Measurements from ENCODE around the gene UST.

The UST gene

DNA sequence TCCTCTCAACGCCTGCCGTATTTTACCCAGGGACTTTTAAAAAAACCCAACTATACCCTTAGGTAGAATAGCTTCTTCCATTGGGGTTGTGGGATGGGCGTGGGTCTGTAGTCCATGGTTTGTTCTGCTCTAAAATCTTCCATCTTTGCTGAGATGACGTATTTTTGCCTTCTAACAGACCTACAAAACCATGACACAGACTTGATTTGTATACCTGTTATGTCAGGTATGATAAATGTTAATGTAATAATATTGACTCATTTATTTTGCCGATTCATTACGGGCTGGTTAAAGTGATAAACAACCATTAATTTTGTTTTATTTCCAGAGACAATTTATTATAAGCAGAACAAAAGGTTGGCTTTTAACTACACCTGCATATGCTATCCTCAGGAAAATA is 48.7 kb downstream of the UST start:
- Histone ChIP-seq H3K4me3 (ENCODE audit: low read length in 2 of 2) (no peak overlapping the region), H3K27me3 (ENCODE audit: control insufficient read depth in 2 of 2, insufficient read depth in 2 of 2, low read length in 2 of 2) (no peaks in the 10 kb centered on the region), H3K4me1 (ENCODE audit: control insufficient read depth in 2 of 2, insufficient read depth in 2 of 2, low read length in 2 of 2) (no peaks in the 10 kb centered on the region), H3K27ac (ENCODE audit: low read depth in 2 of 2, low read length in 2 of 2) (no peak overlapping the region), H3K36me3 (ENCODE audit: control insufficient read depth in 2 of 2, insufficient read depth in 2 of 2, low read length in 2 of 2) (no peaks in the 10 kb centered on the region), H3K9ac (ENCODE audit: low read depth in 1 of 2, low read length in 2 of 2) (no peak overlapping the region), H3K9me3 (ENCODE audit: control insufficient read depth in 2 of 2, low read length in 2 of 2) (no peaks in the 10 kb centered on the region)

DNA sequence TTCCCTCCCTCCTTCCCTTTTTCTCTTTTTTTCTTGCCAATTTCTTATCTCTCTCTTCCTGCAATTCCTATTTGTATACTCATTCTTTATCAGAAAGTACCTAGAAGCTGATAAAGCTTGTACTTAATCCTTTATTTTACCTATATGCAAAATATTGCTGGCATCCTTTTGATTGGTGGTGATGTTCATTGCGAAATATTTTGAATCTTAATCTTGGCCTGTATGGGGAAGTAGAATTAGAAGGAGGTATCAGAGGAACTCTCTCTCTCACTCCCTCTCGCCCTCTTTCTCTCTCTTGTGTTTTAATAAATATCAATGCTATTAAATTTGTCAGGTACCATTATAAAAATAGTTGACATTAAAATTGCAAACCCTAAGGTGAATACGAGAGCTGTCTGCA is 52.8 kb downstream of the UST start:
- no peaks in the 10 kb centered on the region for H3K27me3 ChIP-seq (ENCODE audit: control insufficient read depth in 2 of 2, insufficient read depth in 2 of 2, low read length in 2 of 2)
- H3K9ac ChIP-seq (ENCODE audit: low read depth in 1 of 2, low read length in 2 of 2): no peak overlapping the region
- no peak overlapping the region for H3K4me3 ChIP-seq (ENCODE audit: low read length in 2 of 2)
- H3K27ac ChIP-seq (ENCODE audit: low read depth in 2 of 2, low read length in 2 of 2): no peak overlapping the region
- no peaks in the 10 kb centered on the region for H3K36me3 ChIP-seq (ENCODE audit: control insufficient read depth in 2 of 2, insufficient read depth in 2 of 2, low read length in 2 of 2)
- no peaks in the 10 kb centered on the region for H3K9me3 ChIP-seq (ENCODE audit: control insufficient read depth in 2 of 2, low read length in 2 of 2)
- no peaks in the 10 kb centered on the region for H3K4me1 ChIP-seq (ENCODE audit: control insufficient read depth in 2 of 2, insufficient read depth in 2 of 2, low read length in 2 of 2)

DNA sequence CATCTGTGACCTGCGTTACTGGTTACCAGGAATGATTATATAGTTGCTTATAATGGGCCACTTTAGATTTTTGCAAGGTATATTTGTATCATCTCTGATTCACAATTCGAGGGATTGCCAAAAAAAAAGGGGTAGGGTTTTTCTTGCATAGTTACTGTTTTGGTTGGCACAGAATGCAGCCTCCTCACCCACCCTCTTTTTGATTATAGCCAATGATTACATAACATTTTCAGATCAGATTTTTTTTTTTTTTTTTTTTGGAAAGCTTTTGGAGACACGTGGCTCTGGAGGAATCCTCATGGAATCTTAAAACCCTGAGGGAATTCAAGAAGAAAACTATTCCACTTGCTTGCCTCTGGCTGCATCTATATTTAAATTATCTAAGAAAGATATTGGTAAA is 53.7 kb downstream of the UST start:
- Histone ChIP-seq H3K27me3 (ENCODE audit: control insufficient read depth in 2 of 2, insufficient read depth in 2 of 2, low read length in 2 of 2) (no peaks in the 10 kb centered on the region), H3K27ac (ENCODE audit: low read depth in 2 of 2, low read length in 2 of 2) (no peak overlapping the region), H3K36me3 (ENCODE audit: control insufficient read depth in 2 of 2, insufficient read depth in 2 of 2, low read length in 2 of 2) (no peaks in the 10 kb centered on the region), H3K4me1 (ENCODE audit: control insufficient read depth in 2 of 2, insufficient read depth in 2 of 2, low read length in 2 of 2) (no peaks in the 10 kb centered on the region), H3K9me3 (ENCODE audit: control insufficient read depth in 2 of 2, low read length in 2 of 2) (no peaks in the 10 kb centered on the region), H3K9ac (ENCODE audit: low read depth in 1 of 2, low read length in 2 of 2) (no peak overlapping the region), H3K4me3 (ENCODE audit: low read length in 2 of 2) (no peak overlapping the region)

DNA sequence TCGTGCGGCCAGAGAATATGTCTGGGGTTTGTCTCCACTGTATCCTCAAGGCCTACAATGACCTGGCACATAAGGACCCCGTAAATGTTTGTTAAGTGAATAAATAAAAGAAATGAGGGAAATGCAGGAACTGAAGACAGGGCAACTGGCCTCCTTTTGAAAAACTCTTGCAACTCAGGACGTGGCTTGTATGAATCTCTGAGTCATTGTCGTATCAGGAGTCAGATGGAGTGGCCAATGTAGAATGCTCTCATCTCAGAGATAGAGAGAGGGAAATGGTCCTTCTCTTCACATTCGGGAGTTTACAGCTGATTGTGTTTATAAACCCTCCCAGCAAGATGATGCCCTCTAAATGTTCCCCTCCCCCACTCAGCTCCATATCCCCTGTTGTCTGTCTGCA is 57.1 kb downstream of the UST start:
- H3K27ac ChIP-seq (ENCODE audit: low read depth in 2 of 2, low read length in 2 of 2): no peak overlapping the region
- no peaks in the 10 kb centered on the region for H3K4me1 ChIP-seq (ENCODE audit: control insufficient read depth in 2 of 2, insufficient read depth in 2 of 2, low read length in 2 of 2)

DNA sequence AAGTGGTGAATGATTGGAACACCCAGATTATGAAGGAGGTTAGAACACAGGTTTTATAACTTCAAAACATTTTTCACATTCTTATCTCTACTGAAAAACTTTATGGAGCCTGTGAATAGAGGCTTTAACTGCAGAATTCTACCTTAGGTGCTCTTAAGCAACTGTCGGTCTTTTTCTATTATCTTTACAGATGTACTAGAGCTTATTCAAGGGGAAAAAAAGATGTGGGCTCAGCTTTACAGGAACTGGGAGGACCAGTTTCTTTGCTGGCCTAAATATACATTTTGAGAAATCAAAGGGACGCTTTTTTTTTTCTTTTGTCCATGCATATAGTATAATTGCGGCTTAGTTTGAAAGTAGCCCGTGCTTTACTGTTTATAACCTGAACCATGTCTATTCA is 58.9 kb downstream of the UST start:
- Histone ChIP-seq H3K9me3 (ENCODE audit: control insufficient read depth in 2 of 2, low read length in 2 of 2) (no peaks in the 10 kb centered on the region), H3K36me3 (ENCODE audit: control insufficient read depth in 2 of 2, insufficient read depth in 2 of 2, low read length in 2 of 2) (no peaks in the 10 kb centered on the region), H3K27ac (ENCODE audit: low read depth in 2 of 2, low read length in 2 of 2) (no peak overlapping the region), H3K4me3 (ENCODE audit: low read length in 2 of 2) (no peak overlapping the region), H3K9ac (ENCODE audit: low read depth in 1 of 2, low read length in 2 of 2) (no peak overlapping the region), H3K4me1 (ENCODE audit: control insufficient read depth in 2 of 2, insufficient read depth in 2 of 2, low read length in 2 of 2) (no peaks in the 10 kb centered on the region), H3K27me3 (ENCODE audit: control insufficient read depth in 2 of 2, insufficient read depth in 2 of 2, low read length in 2 of 2) (no peaks in the 10 kb centered on the region)

More for the DNA sequence above, 57.1 kb downstream of the UST start:
- Histone ChIP-seq H3K4me3 (ENCODE audit: low read length in 2 of 2) (no peak overlapping the region), H3K27me3 (ENCODE audit: control insufficient read depth in 2 of 2, insufficient read depth in 2 of 2, low read length in 2 of 2) (no peaks in the 10 kb centered on the region), H3K36me3 (ENCODE audit: control insufficient read depth in 2 of 2, insufficient read depth in 2 of 2, low read length in 2 of 2) (no peaks in the 10 kb centered on the region), H3K9me3 (ENCODE audit: control insufficient read depth in 2 of 2, low read length in 2 of 2) (no peaks in the 10 kb centered on the region), H3K9ac (ENCODE audit: low read depth in 1 of 2, low read length in 2 of 2) (no peak overlapping the region)

DNA sequence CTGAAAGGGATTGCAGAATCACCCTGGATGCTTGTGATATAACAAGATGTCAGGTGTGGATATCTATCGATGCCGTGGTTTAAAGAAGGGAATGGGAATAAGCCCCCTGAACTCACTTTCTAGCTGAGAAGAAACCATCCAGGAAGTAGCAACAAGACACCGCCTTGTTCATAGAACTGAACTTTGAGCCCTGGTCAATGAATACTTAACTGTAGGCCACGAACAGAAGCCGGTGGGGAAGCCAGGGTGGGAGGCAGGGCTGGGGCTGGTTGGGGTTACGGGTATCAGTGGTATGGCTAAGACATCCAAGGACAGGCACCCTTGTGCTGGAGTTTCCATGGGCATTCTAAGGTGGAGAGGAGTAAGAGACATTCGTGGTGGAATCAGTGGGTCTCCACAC is 61.0 kb downstream of the UST start:
- H3K27me3 ChIP-seq (ENCODE audit: control insufficient read depth in 2 of 2, insufficient read depth in 2 of 2, low read length in 2 of 2): no peaks in the 10 kb centered on the region

DNA sequence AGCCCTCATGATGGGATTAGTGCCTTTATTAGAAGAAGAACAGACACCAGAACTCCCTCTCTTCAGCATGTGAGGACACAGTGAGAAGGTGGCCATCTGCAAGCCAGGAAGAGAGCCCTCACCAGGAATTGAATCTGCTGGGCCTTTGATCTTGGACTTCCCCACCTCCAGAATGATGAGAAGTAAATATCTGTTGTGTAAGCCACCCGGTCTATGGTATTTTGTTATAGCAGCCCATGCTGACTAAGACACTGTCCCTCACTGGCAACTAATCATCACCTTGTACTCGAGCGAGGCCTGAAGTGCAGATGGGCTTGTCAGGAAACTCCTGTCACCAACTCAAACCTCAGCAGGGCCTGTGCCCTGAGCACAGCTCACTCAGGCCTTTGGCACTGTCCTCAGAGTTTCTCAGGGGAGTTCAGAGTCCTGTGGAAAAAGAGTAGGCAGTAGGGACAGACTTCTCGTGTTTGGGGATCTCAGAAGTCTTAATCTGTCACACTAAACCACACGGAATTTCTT is 62.0 kb downstream of the UST start:
- Histone ChIP-seq H3K36me3 (ENCODE audit: control insufficient read depth in 2 of 2, insufficient read depth in 2 of 2, low read length in 2 of 2) (no peaks in the 10 kb centered on the region), H3K27ac (ENCODE audit: low read depth in 2 of 2, low read length in 2 of 2) (no peak overlapping the region), H3K9me3 (ENCODE audit: control insufficient read depth in 2 of 2, low read length in 2 of 2) (no peaks in the 10 kb centered on the region), H3K9ac (ENCODE audit: low read depth in 1 of 2, low read length in 2 of 2) (no peak overlapping the region), H3K27me3 (ENCODE audit: control insufficient read depth in 2 of 2, insufficient read depth in 2 of 2, low read length in 2 of 2) (no peaks in the 10 kb centered on the region), H3K4me1 (ENCODE audit: control insufficient read depth in 2 of 2, insufficient read depth in 2 of 2, low read length in 2 of 2) (no peaks in the 10 kb centered on the region), H3K4me3 (ENCODE audit: low read length in 2 of 2) (no peak overlapping the region)

More for the DNA sequence above, 61.0 kb downstream of the UST start:
- Histone ChIP-seq H3K9ac (ENCODE audit: low read depth in 1 of 2, low read length in 2 of 2) (no peak overlapping the region), H3K4me3 (ENCODE audit: low read length in 2 of 2) (no peak overlapping the region), H3K9me3 (ENCODE audit: control insufficient read depth in 2 of 2, low read length in 2 of 2) (no peaks in the 10 kb centered on the region), H3K36me3 (ENCODE audit: control insufficient read depth in 2 of 2, insufficient read depth in 2 of 2, low read length in 2 of 2) (no peaks in the 10 kb centered on the region), H3K4me1 (ENCODE audit: control insufficient read depth in 2 of 2, insufficient read depth in 2 of 2, low read length in 2 of 2) (no peaks in the 10 kb centered on the region), H3K27ac (ENCODE audit: low read depth in 2 of 2, low read length in 2 of 2) (no peak overlapping the region)

DNA sequence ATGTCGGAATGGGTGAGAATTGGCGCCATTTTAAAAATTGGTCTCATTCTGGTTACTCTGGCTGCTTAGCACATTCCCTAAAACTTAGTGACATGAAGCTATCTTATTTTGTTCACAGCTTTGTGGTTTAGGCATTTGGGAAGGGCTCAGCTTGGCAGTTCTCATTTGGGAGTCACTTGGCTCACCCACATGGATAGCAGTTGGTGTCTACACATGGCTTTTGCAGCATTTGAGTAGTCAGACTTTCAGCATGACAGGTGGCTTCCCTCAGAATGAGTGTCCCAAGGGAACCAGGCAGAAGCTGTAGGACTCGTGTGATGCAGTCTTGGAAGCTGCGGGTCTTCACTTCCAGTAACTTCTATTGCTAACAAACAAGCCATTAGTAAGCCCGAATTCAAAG is 64.6 kb downstream of the UST start:
- no peak overlapping the region for H3K4me3 ChIP-seq (ENCODE audit: low read length in 2 of 2)
- H3K27ac ChIP-seq (ENCODE audit: low read depth in 2 of 2, low read length in 2 of 2): no peak overlapping the region
- H3K27me3 ChIP-seq (ENCODE audit: control insufficient read depth in 2 of 2, insufficient read depth in 2 of 2, low read length in 2 of 2): no peaks in the 10 kb centered on the region
- no peaks in the 10 kb centered on the region for H3K4me1 ChIP-seq (ENCODE audit: control insufficient read depth in 2 of 2, insufficient read depth in 2 of 2, low read length in 2 of 2)
- no peaks in the 10 kb centered on the region for H3K36me3 ChIP-seq (ENCODE audit: control insufficient read depth in 2 of 2, insufficient read depth in 2 of 2, low read length in 2 of 2)
- no peaks in the 10 kb centered on the region for H3K9me3 ChIP-seq (ENCODE audit: control insufficient read depth in 2 of 2, low read length in 2 of 2)
- H3K9ac ChIP-seq (ENCODE audit: low read depth in 1 of 2, low read length in 2 of 2): no peak overlapping the region

DNA sequence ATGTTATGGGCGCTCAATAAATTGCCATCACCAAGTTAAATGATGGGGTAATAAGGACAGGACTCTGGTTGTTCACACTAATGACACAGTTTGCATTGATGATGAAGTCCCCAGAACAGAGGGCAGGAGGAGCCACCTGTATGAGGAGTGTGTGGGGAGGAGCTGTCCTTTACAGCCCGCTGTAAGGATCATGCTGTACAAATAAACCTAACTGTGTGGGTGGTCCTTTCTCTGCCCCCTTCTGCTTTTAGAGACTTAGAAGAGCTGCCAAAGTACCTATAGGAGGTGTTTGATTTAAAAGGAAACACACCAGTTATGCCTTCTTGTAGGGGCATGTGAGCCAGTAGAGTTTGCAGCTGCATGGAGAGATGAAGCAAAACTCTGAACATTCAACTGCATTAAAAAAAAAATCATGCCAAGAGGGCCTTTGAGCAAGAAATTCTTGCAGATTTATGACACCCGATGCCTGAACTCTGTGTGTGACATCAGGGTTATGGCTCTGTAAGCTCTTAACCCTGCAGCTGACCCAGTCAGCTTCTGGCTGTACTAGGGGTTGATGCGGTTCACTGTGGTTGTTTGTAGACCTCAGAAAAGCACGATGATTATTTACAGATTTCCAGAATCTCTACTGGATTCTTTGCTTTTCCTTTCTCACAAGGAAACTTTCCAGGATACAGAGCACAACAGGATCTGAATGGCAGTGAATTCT is 67.4 kb downstream of the UST start:
- Histone ChIP-seq H3K4me3 (ENCODE audit: low read length in 2 of 2) (no peak overlapping the region), H3K27ac (ENCODE audit: low read depth in 2 of 2, low read length in 2 of 2) (no peak overlapping the region), H3K4me1 (ENCODE audit: control insufficient read depth in 2 of 2, insufficient read depth in 2 of 2, low read length in 2 of 2) (no peaks in the 10 kb centered on the region), H3K27me3 (ENCODE audit: control insufficient read depth in 2 of 2, insufficient read depth in 2 of 2, low read length in 2 of 2) (no peaks in the 10 kb centered on the region), H3K36me3 (ENCODE audit: control insufficient read depth in 2 of 2, insufficient read depth in 2 of 2, low read length in 2 of 2) (no peaks in the 10 kb centered on the region), H3K9ac (ENCODE audit: low read depth in 1 of 2, low read length in 2 of 2) (no peak overlapping the region), H3K9me3 (ENCODE audit: control insufficient read depth in 2 of 2, low read length in 2 of 2) (no peaks in the 10 kb centered on the region)

DNA sequence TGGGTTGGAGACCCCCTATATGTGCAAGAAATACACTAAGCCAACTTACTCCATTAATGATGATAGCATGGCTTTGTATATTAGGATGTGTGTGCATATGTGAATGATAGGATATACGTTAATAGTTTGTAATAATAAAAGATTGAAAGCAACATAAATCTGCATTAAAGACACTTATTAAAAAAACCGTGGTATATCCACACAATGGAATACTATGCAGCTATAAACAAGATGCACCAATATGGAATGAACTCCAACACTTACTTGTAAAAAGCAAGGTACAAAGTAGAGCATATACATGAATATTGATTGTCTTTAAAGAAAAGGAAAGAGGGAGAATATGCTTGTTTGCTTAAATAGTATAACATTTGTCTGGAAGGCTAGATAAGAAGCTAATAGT is 68.0 kb downstream of the UST start:
- H3K27me3 ChIP-seq (ENCODE audit: control insufficient read depth in 2 of 2, insufficient read depth in 2 of 2, low read length in 2 of 2): no peaks in the 10 kb centered on the region
- no peaks in the 10 kb centered on the region for H3K4me1 ChIP-seq (ENCODE audit: control insufficient read depth in 2 of 2, insufficient read depth in 2 of 2, low read length in 2 of 2)

More for the DNA sequence above, 68.0 kb downstream of the UST start:
- Histone ChIP-seq H3K9ac (ENCODE audit: low read depth in 1 of 2, low read length in 2 of 2) (no peak overlapping the region), H3K4me3 (ENCODE audit: low read length in 2 of 2) (no peak overlapping the region), H3K27ac (ENCODE audit: low read depth in 2 of 2, low read length in 2 of 2) (no peak overlapping the region), H3K36me3 (ENCODE audit: control insufficient read depth in 2 of 2, insufficient read depth in 2 of 2, low read length in 2 of 2) (no peaks in the 10 kb centered on the region), H3K9me3 (ENCODE audit: control insufficient read depth in 2 of 2, low read length in 2 of 2) (no peaks in the 10 kb centered on the region)

Data from mucosa of rectum (tissue), 2 donors.